Right lobe of liver (tissue), 6 donors: Measurements from ENCODE around the gene VAV3. TPM values are rescaled to one million over a fixed set of nuclear protein-coding genes. Genes with fewer than 3 reads are reported as not detected.

Experiments used
- ATAC-seq, 4 donors: fragments of 200-7000 bp; cut with Tn5 transposase; one replicate each; pipeline ENCODE4 v1.9.1; 2020; ENCODE audit warnings: mild to moderate bottlenecking in 4 of 4, moderate library complexity in 4 of 4
- DNase-seq, 3 donors: peaks; one replicate each; pipeline ENCODE4 v3.0.0-alpha.2; 2020
- H3K27ac ChIP-seq, 3 donors: fragments of 200-600 bp; one replicate each; pipeline ENCODE4 v1.8.0; 2022
- H3K27me3 ChIP-seq, 2 donors: fragments of 200-600 bp; one replicate each; pipeline ENCODE4 v1.8.0; 2022
- H3K36me3 ChIP-seq, 4 donors: fragments of 200-600 bp; sonication (generic) in 1 of 4; one replicate each; pipeline versions ENCODE4 v1.5.1 to v1.8.0; 2017 to 2022; ENCODE audit warnings: control low read depth in 1 of 4
- H3K4me1 ChIP-seq, 4 donors: fragments of 200-600 bp; sonication (generic) in 1 of 4; one replicate each; pipeline versions ENCODE4 v1.5.1 to v1.8.0; 2017 to 2022; ENCODE audit warnings: control low read depth in 1 of 4
- H3K4me3 ChIP-seq, 3 donors: fragments of 200-600 bp; one replicate each; pipeline ENCODE4 v1.8.0; 2022
- H3K9me3 ChIP-seq, 4 donors: fragments of 200-600 bp; sonication (generic) in 1 of 4; one replicate each; pipeline versions ENCODE4 v1.5.1 to v1.8.0; 2017 to 2022; ENCODE audit warnings: control low read depth in 1 of 4
- POLR2A ChIP-seq: fragments of 450-650 bp; IDR thresholded peaks from one replicate; pipeline ENCODE4 v1.6.1; 2017; ENCODE audit warnings: antibody characterized with exemption, mild to moderate bottlenecking
- WGBS: methylation state at CpG from one replicate; pipeline ENCODE4 v1.1.6; 2018; ENCODE audit warnings: low coverage, low lambda C conversion rate; ENCODE audit not compliant: insufficient coverage; ENCODE audit errors: missing lambda C conversion rate; 5-methylcytosine and 5-hydroxymethylcytosine counted together
- intact Hi-C, 2 donors: fragments of 100-400 bp; cut with DNase I; formaldehyde crosslinking; loops; one replicate each; pipeline versions ENCODE4 v1.11.2 to v1.14.1; 2022
- total RNA-seq, 6 experiments: library from RNA; depleted of rRNA in 2 of 6; stranded (reverse); fragments of >200 nt in 2 of 6; fragmentation: NEBNext Ultra II Directional in 3 of 6; extraction: Animal tissue kit (Norgen Biotek cat#: 25700) in 3 of 6; gene quantifications; one replicate each; pipeline versions ENCODE4 v1.1.0 to v1.2.4, GENCODE V29; 2016 to 2023
- TF ChIP-seq, protein P1 (sequence below), 4 donors: fragments of 200-600 bp in 3 of 4; fragments of 450-650 bp in 1 of 4; IDR thresholded peaks; one replicate each; pipeline versions ENCODE4 v1.5.1 to v1.8.0; 2016 to 2022; ENCODE audit warnings: antibody characterized with exemption in 4 of 4, mild to moderate bottlenecking in 2 of 4
- donor health status: DM: no; HTN: yes; CAD: no.
- donor health status: DM: no; HTN: no; CAD: no.
- donor health status: DM: no; HTN: no; CAD: no.
- donor health status: DM: no; HTN: yes; CAD: no.
- donor health status: DM: no; HTN: yes; CAD: no.

Gene VAV3
- total RNA-seq, 6 experiments from 2014 or later: 0.77 to 3.6 (median 1.5) TPM

DNA sequence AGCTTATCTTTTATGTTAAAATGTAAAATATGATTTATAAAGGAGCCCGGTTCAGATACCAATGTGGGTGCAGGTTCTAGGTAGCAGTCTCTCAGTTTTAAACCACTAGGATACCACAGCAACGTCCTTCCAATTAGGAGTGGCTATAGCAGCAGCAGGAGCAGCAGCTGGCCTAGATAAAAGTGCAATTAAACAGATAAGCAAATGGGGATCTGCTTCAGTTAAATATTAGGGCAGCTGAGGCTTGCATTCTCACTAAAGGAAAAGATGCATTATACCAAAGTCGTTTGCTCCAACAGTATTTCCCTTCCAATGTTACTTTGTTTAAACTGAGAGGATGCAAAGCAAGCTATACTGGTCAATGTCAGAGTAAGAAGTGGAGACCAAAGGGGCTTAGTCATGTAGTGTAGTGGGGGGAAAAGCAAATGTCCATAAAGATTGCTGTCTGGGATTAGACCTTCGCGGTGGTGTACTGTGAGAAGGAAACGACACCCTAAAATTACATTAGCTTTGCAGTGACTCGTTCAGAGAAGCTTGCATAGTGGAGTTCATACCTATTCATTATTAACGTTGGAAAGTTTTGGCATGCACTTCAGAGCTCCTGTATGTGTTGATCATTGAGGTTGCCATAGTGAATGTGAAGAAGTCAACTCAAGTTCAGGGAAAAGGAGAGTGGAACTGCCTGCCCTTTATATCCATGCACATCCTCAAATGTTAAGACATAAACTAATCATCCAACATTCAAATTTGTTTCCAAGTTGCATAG lies 272.2 kb downstream of the VAV3 start:
- ATAC-seq: no peak
- 55% methylated on average over 8 of the region's 8 CpGs for WGBS
- Histone ChIP-seq H3K27ac (no peak overlapping the region), H3K4me3 (no peak overlapping the region), H3K9me3 (no peaks in the 10 kb centered on the region), H3K4me1 (no peaks in the 10 kb centered on the region), H3K27me3 (no peaks in the 10 kb centered on the region), H3K36me3 (no peaks in the 10 kb centered on the region)
- intact Hi-C loops: no loop called here
- TF ChIP-seq POLR2A: no peak
- TF ChIP-seq, protein P1, sequence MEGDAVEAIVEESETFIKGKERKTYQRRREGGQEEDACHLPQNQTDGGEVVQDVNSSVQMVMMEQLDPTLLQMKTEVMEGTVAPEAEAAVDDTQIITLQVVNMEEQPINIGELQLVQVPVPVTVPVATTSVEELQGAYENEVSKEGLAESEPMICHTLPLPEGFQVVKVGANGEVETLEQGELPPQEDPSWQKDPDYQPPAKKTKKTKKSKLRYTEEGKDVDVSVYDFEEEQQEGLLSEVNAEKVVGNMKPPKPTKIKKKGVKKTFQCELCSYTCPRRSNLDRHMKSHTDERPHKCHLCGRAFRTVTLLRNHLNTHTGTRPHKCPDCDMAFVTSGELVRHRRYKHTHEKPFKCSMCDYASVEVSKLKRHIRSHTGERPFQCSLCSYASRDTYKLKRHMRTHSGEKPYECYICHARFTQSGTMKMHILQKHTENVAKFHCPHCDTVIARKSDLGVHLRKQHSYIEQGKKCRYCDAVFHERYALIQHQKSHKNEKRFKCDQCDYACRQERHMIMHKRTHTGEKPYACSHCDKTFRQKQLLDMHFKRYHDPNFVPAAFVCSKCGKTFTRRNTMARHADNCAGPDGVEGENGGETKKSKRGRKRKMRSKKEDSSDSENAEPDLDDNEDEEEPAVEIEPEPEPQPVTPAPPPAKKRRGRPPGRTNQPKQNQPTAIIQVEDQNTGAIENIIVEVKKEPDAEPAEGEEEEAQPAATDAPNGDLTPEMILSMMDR (IDR thresholded peaks at IDR 0.05): no peak
- no peak for DNase-seq

DNA sequence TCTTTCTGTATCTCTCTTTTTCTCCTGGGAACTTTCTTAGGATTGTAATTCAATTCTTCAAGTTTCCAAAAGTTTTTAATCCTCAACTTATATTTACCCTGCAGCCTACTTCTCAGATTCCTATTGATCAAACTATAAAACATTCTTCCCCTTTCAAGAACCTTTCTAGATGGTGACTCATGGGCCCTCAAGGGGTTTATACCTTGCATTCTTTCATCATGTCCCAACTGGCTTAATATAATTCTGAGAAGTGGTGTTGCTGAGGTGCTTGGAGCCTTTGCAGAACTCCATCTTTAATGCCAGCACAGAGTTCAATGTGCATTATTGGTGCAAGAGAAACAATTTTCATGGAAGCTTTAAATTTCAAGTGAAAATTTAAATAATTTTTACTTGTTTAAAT lies 273.4 kb downstream of the VAV3 start:
- no peaks in the 10 kb centered on the region for H3K9me3 ChIP-seq
- H3K4me3 ChIP-seq: no peak overlapping the region
- no peak for TF ChIP-seq POLR2A
- TF ChIP-seq, protein P1 (IDR thresholded peaks at IDR 0.05): no peak
- no peaks in the 10 kb centered on the region for H3K4me1 ChIP-seq
- DNase-seq (no peak), ATAC-seq (no peak)
- H3K36me3 ChIP-seq: no peaks in the 10 kb centered on the region
- no peak overlapping the region for H3K27ac ChIP-seq
- intact Hi-C loops: no loop called here
- no peaks in the 10 kb centered on the region for H3K27me3 ChIP-seq

DNA sequence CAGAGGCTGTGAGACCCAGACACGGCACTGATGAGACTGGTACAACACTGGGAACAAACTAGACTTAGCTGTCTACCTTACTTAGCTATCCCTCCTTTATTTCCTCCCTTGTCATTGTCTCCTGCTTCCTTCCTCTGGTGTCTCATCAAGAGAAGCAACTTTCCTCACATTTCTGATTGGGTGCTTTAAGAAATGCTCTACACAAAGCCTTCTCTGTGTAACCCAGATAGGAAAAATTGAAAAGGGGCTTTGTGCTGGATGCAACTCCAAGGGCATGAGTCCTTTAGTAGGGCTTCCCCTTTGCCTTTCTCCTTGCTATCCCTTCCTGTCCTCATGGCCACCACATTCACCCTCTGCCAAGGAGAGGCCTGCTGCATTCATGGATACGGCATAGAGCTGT lies 274.5 kb downstream of the VAV3 start:
- Histone ChIP-seq H3K27ac (no peak overlapping the region), H3K4me3 (no peak overlapping the region), H3K9me3 (no peaks in the 10 kb centered on the region), H3K27me3 (no peaks in the 10 kb centered on the region), H3K4me1 (no peaks in the 10 kb centered on the region), H3K36me3 (no peaks in the 10 kb centered on the region)
- ATAC-seq (no peak), DNase-seq (no peak)
- intact Hi-C loops: no loop called here
- TF ChIP-seq, protein P1 (IDR thresholded peaks at IDR 0.05): no peak
- no peak for TF ChIP-seq POLR2A
- 78% methylated on average over 1 of the region's 2 CpGs for WGBS

DNA sequence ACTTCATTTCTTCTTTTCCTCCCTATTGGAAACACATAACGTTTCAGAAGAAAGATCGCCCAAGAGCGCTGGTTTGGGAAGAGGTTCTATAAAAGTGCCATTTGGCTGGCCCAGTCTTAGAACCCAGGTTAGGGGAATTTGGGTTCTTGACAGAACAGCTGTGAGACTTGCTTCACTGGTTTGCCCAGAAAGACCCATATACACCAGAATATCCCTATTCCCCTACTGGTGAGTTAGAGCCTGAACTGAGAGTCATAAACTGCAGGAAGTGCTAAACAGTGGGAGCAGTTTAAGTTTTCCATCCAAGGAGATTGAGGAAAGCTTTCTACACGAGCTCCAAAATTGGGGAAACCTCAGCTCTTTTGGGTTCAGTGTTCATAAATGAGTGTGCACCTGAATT lies 275.2 kb downstream of the VAV3 start:
- 81% methylated on average over 4 of the region's 4 CpGs for WGBS
- H3K4me1 ChIP-seq: no peaks in the 10 kb centered on the region
- intact Hi-C loops: no loop called here
- no peaks in the 10 kb centered on the region for H3K36me3 ChIP-seq
- DNase-seq: no peak
- H3K27ac ChIP-seq: no peak overlapping the region
- ATAC-seq: no peak
- TF ChIP-seq, protein P1 (IDR thresholded peaks at IDR 0.05): no peak
- no peak for TF ChIP-seq POLR2A
- H3K27me3 ChIP-seq: no peaks in the 10 kb centered on the region
- H3K4me3 ChIP-seq: no peak overlapping the region
- no peaks in the 10 kb centered on the region for H3K9me3 ChIP-seq
